Mammary epithelial cell (primary cell): ENCODE data around the gene TRIM33.

ENCODE experiments used
- CTCF ChIP-seq, 2 donors: IDR thresholded peaks in 1 of 2; conservative IDR thresholded peaks in 1 of 2; 2 replicates each; pipeline ENCODE4 v1.5.1; 2011 to 2012; ENCODE audit warnings: inconsistent platforms in 2 of 2, low read length in 2 of 2, mild to moderate bottlenecking in 2 of 2, control low read depth in 1 of 2, low read depth in 1 of 2; ENCODE audit not compliant: insufficient read depth in 1 of 2; ENCODE audit errors: extremely low read depth in 1 of 2
- EZH2 ChIP-seq: IDR thresholded peaks from 2 replicates; pipeline ENCODE4 v1.6.1; 2012; ENCODE audit warnings: low read length, inconsistent platforms, borderline replicate concordance

GRCh38 chr1:114439369-114439768 lies 71.6 kb downstream of the TRIM33 start:
- TF ChIP-seq CTCF (conservative IDR thresholded peaks at IDR 0.05 in 1 of 2, IDR thresholded peaks at IDR 0.05 in 1 of 2; ENCODE audit: extremely low read depth in 1 of 2, insufficient read depth in 1 of 2, low read depth in 1 of 2, low read length in 2 of 2) (no peak), EZH2 (no peak)
